Measurements from ENCODE around the gene NAT16. TPM values are rescaled to one million over a fixed set of nuclear protein-coding genes. Genes with fewer than 3 reads are reported as not detected.

Gene NAT16
- polyA plus RNA-seq, 1 of the 3 experiments (the other 2 are of a cell fraction), result 0.64 TPM

- Histone ChIP-seq H3K27me3 (ENCODE audit: insufficient read depth) (no peaks in the 10 kb centered on the region), H3K9me2 (no peaks in the 10 kb centered on the region), H3K4me3 (ENCODE audit: low read depth in 2 of 2, low read length in 1 of 2) (no peak overlapping the region), H3K4me1 (ENCODE audit: control insufficient read depth in 1 of 2, insufficient read depth in 2 of 2, low read depth in 1 of 2, low read length in 1 of 2) (no peaks in the 10 kb centered on the region), H4K20me1 (ENCODE audit: insufficient read depth) (no peaks in the 10 kb centered on the region), H3K27ac (ENCODE audit: low read depth in 2 of 2, low read length in 1 of 2) (no peak overlapping the region), H3K36me3 (replicated peaks in 1 of 2; ENCODE audit: control insufficient read depth in 1 of 2, insufficient read depth in 2 of 2, low read length in 1 of 2) (peaks cover 17 to 40% of the 10 kb centered on the region in 2 experiments), H3F3A (replicated peaks; ENCODE audit: insufficient read depth) (peaks cover 9% of the 10 kb centered on the region), H2AFZ (ENCODE audit: low read depth) (no peak overlapping the region), H3K9me3 (no peaks in the 10 kb centered on the region), H3K79me2 (ENCODE audit: insufficient read depth) (peaks cover under 1% of the 10 kb centered on the region; the same call in 1 of the 2 replicates), H3K4me2 (no peak overlapping the region), H3K9ac (no peak overlapping the region)
- 97% methylated on average over 14 of the region's 14 CpGs for WGBS (ENCODE audit: low lambda C conversion rate)
- DNase-seq, result no peak
- ChIA-PET POLR2A (interaction anchor here (1.2 kb wide), 1 partner anchor 43 kb away, joined by 3 read pairs; the partner anchor contains the start of gene VGF), CTCF (interaction anchor here (1.3 to 2.5 kb wide), 3 partner anchors 13 to 71 kb away, joined by 3 to 10 read pairs (median 5); no protein-coding TSS in a partner anchor)
- TF ChIP-seq CTCF (IDR thresholded peaks at IDR 0.05), result no peak
These were observed 28.7 kb upstream of the NAT16 start for GRCh38 chr7:101208794-101209193.

GRCh38 chr7:101207459-101207858 lies 27.4 kb upstream of the NAT16 start:
- H3K9me2 ChIP-seq, result no peaks in the 10 kb centered on the region
- H4K20me1 ChIP-seq (ENCODE audit: insufficient read depth), result no peaks in the 10 kb centered on the region
- TF ChIP-seq SIN3A (IDR thresholded peaks at IDR 0.05; ENCODE audit: borderline replicate concordance, low read depth, low read length) (no peak), GABPA (IDR thresholded peaks at IDR 0.05; ENCODE audit: low read depth) (no peak)
- DNase-seq, result no peak
- 98% methylated on average over 11 of the region's 17 CpGs for WGBS (ENCODE audit: low lambda C conversion rate)
- no peaks in the 10 kb centered on the region for H3K79me2 ChIP-seq (ENCODE audit: insufficient read depth)
- ChIA-PET POLR2A (interaction anchor here (1.0 to 1.2 kb wide), 3 partner anchors 9 to 114 kb away, joined by 3 read pairs; partner anchors contain the start of genes IFT22 and VGF), CTCF (interaction anchor here (0.9 to 2.5 kb wide), 2 partner anchors 15 to 42 kb away, joined by 4 to 10 read pairs; partner anchors contain the start of gene VGF)
- peaks cover 14 to 36% of the 10 kb centered on the region in 2 experiments for H3K36me3 ChIP-seq (replicated peaks in 1 of 2; ENCODE audit: control insufficient read depth in 1 of 2, insufficient read depth in 2 of 2, low read length in 1 of 2)
- H3K9ac ChIP-seq, result no peak overlapping the region
- H3K27ac ChIP-seq (ENCODE audit: low read depth in 2 of 2, low read length in 1 of 2), result no peak overlapping the region
- no peaks in the 10 kb centered on the region for H3K4me1 ChIP-seq (ENCODE audit: control insufficient read depth in 1 of 2, insufficient read depth in 2 of 2, low read depth in 1 of 2, low read length in 1 of 2)
- H3K27me3 ChIP-seq (ENCODE audit: insufficient read depth), result no peaks in the 10 kb centered on the region
- no peak overlapping the region for H2AFZ ChIP-seq (ENCODE audit: low read depth)
- peaks cover 9% of the 10 kb centered on the region for H3F3A ChIP-seq (replicated peaks; ENCODE audit: insufficient read depth)
- H3K4me2 ChIP-seq, result no peak overlapping the region
- no peak overlapping the region for H3K4me3 ChIP-seq (ENCODE audit: low read depth in 2 of 2, low read length in 1 of 2)
- H3K9me3 ChIP-seq, result no peaks in the 10 kb centered on the region

GRCh38 chr7:101206665-101207042 lies 26.6 kb upstream of the NAT16 start:
- TF ChIP-seq NRF1 (IDR thresholded peaks at IDR 0.05; ENCODE audit: low read depth, low read length) (no peak), CHD2 (IDR thresholded peaks at IDR 0.05; ENCODE audit: low read length, partially characterized antibody) (no peak), TEAD4 (IDR thresholded peaks at IDR 0.05; ENCODE audit: borderline replicate concordance, insufficient read depth) (no peak), TAF1 (IDR thresholded peaks at IDR 0.05; ENCODE audit: borderline replicate concordance, low read depth, low read length) (no peak), ELF1 (IDR thresholded peaks at IDR 0.05) (no peak), ZBTB33 (IDR thresholded peaks at IDR 0.05; ENCODE audit: borderline replicate concordance, low read depth) (no peak), GABPA (IDR thresholded peaks at IDR 0.05; ENCODE audit: low read depth) (no peak), FOXM1 (IDR thresholded peaks at IDR 0.05; ENCODE audit: low read depth) (no peak), POLR2AphosphoS5 (IDR thresholded peaks at IDR 0.05; ENCODE audit: low read depth, low read length) (no peak), SMC3 (IDR thresholded peaks at IDR 0.05; ENCODE audit: low read depth, low read length) (no peak), EZH2phosphoT487 (IDR thresholded peaks at IDR 0.05; ENCODE audit: borderline replicate concordance, low read depth) (no peak), EP300 (IDR thresholded peaks at IDR 0.05; ENCODE audit: borderline replicate concordance in 1 of 2, low read depth in 1 of 2, low read length in 1 of 2) (no peak)
- CTCF ChIA-PET, result interaction anchor here (0.8 to 1.6 kb wide), 3 partner anchors 11 to 38 kb away, joined by 3 to 4 read pairs (median 3); partner anchors contain the start of genes PLOD3 and ZNHIT1
- Histone ChIP-seq H3K36me3 (replicated peaks in 1 of 2; ENCODE audit: control insufficient read depth in 1 of 2, insufficient read depth in 2 of 2, low read length in 1 of 2) (peaks cover 14 to 28% of the 10 kb centered on the region in 2 experiments), H3K4me3 (ENCODE audit: low read depth in 2 of 2, low read length in 1 of 2) (no peak overlapping the region), H3K79me2 (ENCODE audit: insufficient read depth) (no peaks in the 10 kb centered on the region), H3K9me3 (no peaks in the 10 kb centered on the region), H3K9me2 (no peaks in the 10 kb centered on the region), H2AFZ (ENCODE audit: low read depth) (no peak overlapping the region), H3K9ac (no peak overlapping the region), H3K27ac (ENCODE audit: low read depth in 2 of 2, low read length in 1 of 2) (no peak overlapping the region), H3K4me2 (no peak overlapping the region), H3F3A (replicated peaks; ENCODE audit: insufficient read depth) (peaks cover 9% of the 10 kb centered on the region), H3K27me3 (ENCODE audit: insufficient read depth) (no peaks in the 10 kb centered on the region), H3K4me1 (ENCODE audit: control insufficient read depth in 1 of 2, insufficient read depth in 2 of 2, low read depth in 1 of 2, low read length in 1 of 2) (no peaks in the 10 kb centered on the region), H4K20me1 (ENCODE audit: insufficient read depth) (no peaks in the 10 kb centered on the region)
- whole genome bisulfite sequencing (ENCODE audit: low lambda C conversion rate), result 88% methylated on average over 19 of the region's 19 CpGs
- POLR2A ChIA-PET, result interaction anchor here (2.5 kb wide), 1 partner anchor 12 kb away, joined by 11 read pairs; no protein-coding TSS in a partner anchor
- DNase-seq, result no peak

All from SK-N-SH (cell line).